Peyer's patch (tissue), 4 donors: ENCODE measurements around the gene RAB40B.

Experiments used
- POLR2A ChIP-seq, 2 donors: fragments of 450-650 bp; IDR thresholded peaks; one replicate each; pipeline ENCODE4 v1.5.1; 2017; ENCODE audit warnings: antibody characterized with exemption in 2 of 2, mild to moderate bottlenecking in 2 of 2, moderate library complexity in 2 of 2
- TF ChIP-seq, protein P1 (sequence below), 6 experiments: fragments of 450-650 bp in 4 of 6; fragments of 200-600 bp in 2 of 6; sonication (generic) in 1 of 6; IDR thresholded peaks; one replicate each; pipeline ENCODE4 v1.5.1; 2017 to 2019; ENCODE audit warnings: antibody characterized with exemption in 6 of 6, mild to moderate bottlenecking in 3 of 6, moderate library complexity in 1 of 6

DNA sequence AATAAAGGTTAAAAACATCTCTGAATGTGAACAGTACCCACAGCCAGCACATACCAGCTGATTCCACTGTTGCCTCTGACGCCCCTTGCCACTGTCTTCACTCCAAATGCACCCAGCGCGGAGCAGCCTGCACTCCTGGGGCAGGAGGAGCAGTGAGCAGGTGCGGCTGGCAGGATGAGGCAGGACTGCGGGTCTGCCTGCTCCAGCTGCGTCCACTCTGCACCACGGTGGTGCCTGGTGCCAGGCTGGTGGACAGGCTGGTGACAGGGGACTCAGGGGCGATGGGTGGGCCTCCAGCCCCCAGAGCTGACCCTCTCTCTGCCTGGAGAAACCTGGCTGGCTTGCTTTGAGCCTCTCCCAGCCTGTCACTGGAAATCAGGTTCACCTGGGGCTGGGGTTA lies 9.4 kb downstream of the RAB40B start:
- TF ChIP-seq, protein P1, sequence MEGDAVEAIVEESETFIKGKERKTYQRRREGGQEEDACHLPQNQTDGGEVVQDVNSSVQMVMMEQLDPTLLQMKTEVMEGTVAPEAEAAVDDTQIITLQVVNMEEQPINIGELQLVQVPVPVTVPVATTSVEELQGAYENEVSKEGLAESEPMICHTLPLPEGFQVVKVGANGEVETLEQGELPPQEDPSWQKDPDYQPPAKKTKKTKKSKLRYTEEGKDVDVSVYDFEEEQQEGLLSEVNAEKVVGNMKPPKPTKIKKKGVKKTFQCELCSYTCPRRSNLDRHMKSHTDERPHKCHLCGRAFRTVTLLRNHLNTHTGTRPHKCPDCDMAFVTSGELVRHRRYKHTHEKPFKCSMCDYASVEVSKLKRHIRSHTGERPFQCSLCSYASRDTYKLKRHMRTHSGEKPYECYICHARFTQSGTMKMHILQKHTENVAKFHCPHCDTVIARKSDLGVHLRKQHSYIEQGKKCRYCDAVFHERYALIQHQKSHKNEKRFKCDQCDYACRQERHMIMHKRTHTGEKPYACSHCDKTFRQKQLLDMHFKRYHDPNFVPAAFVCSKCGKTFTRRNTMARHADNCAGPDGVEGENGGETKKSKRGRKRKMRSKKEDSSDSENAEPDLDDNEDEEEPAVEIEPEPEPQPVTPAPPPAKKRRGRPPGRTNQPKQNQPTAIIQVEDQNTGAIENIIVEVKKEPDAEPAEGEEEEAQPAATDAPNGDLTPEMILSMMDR (IDR thresholded peaks at IDR 0.05), result no peak
- TF ChIP-seq POLR2A (IDR thresholded peaks at IDR 0.05), result no peak
